Activated T-cell treated with anti-CD3 and anti-CD28 coated beads for 4 hours (primary cell): Measurements from ENCODE around the gene HS2ST1.
"Not testable (repeated sequence)": the region's sequence is repeated elsewhere in the genome, so short reads cannot be mapped to it uniquely, and the experiment has no call there.

Experiments used
- DNase-seq: peaks from one replicate; pipeline ENCODE4 v3.0.0-alpha.2; 2020

The HS2ST1 gene

GRCh38 chr1:86914601-86914997, at the start of gene HS2ST1:
Gene HS2ST1 (plus strand): TSS chr1:86914635.
- DNase-seq: no peak

GRCh38 chr1:86865973-86866637, 48.3 kb upstream of the HS2ST1 start:
- DNase-seq: no peak

GRCh38 chr1:86866665-86867064, 47.8 kb upstream of the HS2ST1 start:
- DNase-seq: no peak

GRCh38 chr1:86867278-86867677, 47.2 kb upstream of the HS2ST1 start:
- DNase-seq: not testable (repeated sequence)

- DNase-seq: no peak
Measured at GRCh38 chr1:86868477-86868876, 46.0 kb upstream of the HS2ST1 start.

- no peak for DNase-seq
Measured at GRCh38 chr1:86871001-86871400, 43.4 kb upstream of the HS2ST1 start.

GRCh38 chr1:86872086-86872485, 42.3 kb upstream of the HS2ST1 start:
- DNase-seq: no peak

GRCh38 chr1:86875722-86876121, 38.7 kb upstream of the HS2ST1 start:
- no peak for DNase-seq

GRCh38 chr1:86887479-86888162, 26.8 kb upstream of the HS2ST1 start:
- DNase-seq: no peak

GRCh38 chr1:86888327-86888726, 26.1 kb upstream of the HS2ST1 start:
- DNase-seq: no peak

- not testable (repeated sequence) for DNase-seq
Measured at GRCh38 chr1:86899401-86899800, 15.0 kb upstream of the HS2ST1 start.

- no peak for DNase-seq
Measured at GRCh38 chr1:86905875-86906274, 8.6 kb upstream of the HS2ST1 start.

- no peak for DNase-seq
Measured at GRCh38 chr1:86906419-86906818, 8.0 kb upstream of the HS2ST1 start.

GRCh38 chr1:86912281-86912900, 2.0 kb upstream of the HS2ST1 start:
- DNase-seq: no peak

GRCh38 chr1:86913399-86913895, 988 bp upstream of the HS2ST1 start:
- peak; percentile 19 for DNase-seq

- DNase-seq: peak; percentile 99
Measured at GRCh38 chr1:86913896-86914600, 387 bp upstream of the HS2ST1 start, which contains the start of gene SELENOF. Gene SELENOF (minus strand): TSS chr1:86914126. CDS start chr1:86914111, 15 bp downstream.

- DNase-seq: peak; percentile 24
Measured at GRCh38 chr1:86914998-86915736, 732 bp downstream of the HS2ST1 start.

- DNase-seq: no peak
Measured at GRCh38 chr1:86915737-86916235, 1.4 kb downstream of the HS2ST1 start.

GRCh38 chr1:86916752-86917151, 2.3 kb downstream of the HS2ST1 start:
- DNase-seq: no peak

- DNase-seq: no peak
Measured at GRCh38 chr1:86922445-86922844, 8.0 kb downstream of the HS2ST1 start.

- DNase-seq: no peak
Measured at GRCh38 chr1:86924324-86924960, 10.0 kb downstream of the HS2ST1 start.

- no peak for DNase-seq
Measured at GRCh38 chr1:86925742-86926141, 11.3 kb downstream of the HS2ST1 start.
